HFFc6 (cell line): ENCODE results near the gene PRRX2. TPM values are rescaled to one million over a fixed set of nuclear protein-coding genes. Genes with fewer than 3 reads are reported as not detected.
"Not testable (repeated sequence)": the region's sequence is repeated elsewhere in the genome, so short reads cannot be mapped to it uniquely, and the experiment has no call there.

ENCODE experiments used
- DNase-seq: peaks from one replicate; pipeline ENCODE4 v3.0.0-alpha.2; 2018
- H3K27ac Mint-ChIP-seq: 2 replicates; pipeline ENCODE4 v1.8.0; 2020; ENCODE audit warnings: mild to moderate bottlenecking, mixed read lengths
- H3K27me3 Mint-ChIP-seq: 2 replicates; pipeline ENCODE4 v1.8.0; 2021; ENCODE audit warnings: mild to moderate bottlenecking, moderate library complexity, mixed read lengths; ENCODE audit not compliant: insufficient read depth
- H3K36me3 Mint-ChIP-seq: 2 replicates; pipeline ENCODE4 v1.8.0; 2021; ENCODE audit warnings: low read depth, mixed read lengths
- H3K4me1 Mint-ChIP-seq: 2 replicates; pipeline ENCODE4 v1.8.0; 2020; ENCODE audit warnings: low read depth, mixed read lengths
- H3K4me3 Mint-ChIP-seq: 2 replicates; pipeline ENCODE4 v1.8.0; 2020; ENCODE audit warnings: mild to moderate bottlenecking, moderate library complexity, mixed read lengths
- H3K9me3 Mint-ChIP-seq: 2 replicates; pipeline ENCODE4 v1.8.0; 2020; ENCODE audit warnings: mild to moderate bottlenecking, mixed read lengths
- CTCF ChIP-seq: fragments of 200-600 bp; sonication (generic); IDR thresholded peaks from 2 replicates; pipeline ENCODE4 v1.5.0; 2021; ENCODE audit warnings: antibody characterized with exemption, mild to moderate bottlenecking
- total RNA-seq, 6 experiments: library from RNA; stranded (reverse); fragmentation: NEBNext Ultra II Directional; extraction: Animal tissue kit (Norgen Biotek cat#: 25700); gene quantifications; 2 replicates in 1 of 6; 3 replicates in 5 of 6; pipeline ENCODE4 v1.2.3, GENCODE V29; 2021

Gene PRRX2
- total RNA-seq, 6 experiments from 2014 or later: 34.0 to 113 (median 102) TPM

- DNase-seq: no peak
- Mint-ChIP-seq H3K9me3 (no peaks in the 10 kb centered on the region), H3K27me3 (peaks cover 6% of the 10 kb centered on the region), H3K4me3 (no peak overlapping the region), H3K36me3 (peaks cover 28% of the 10 kb centered on the region), H3K27ac (no peak overlapping the region; the same call in none of the 2 replicates), H3K4me1 (peaks cover 49% of the 10 kb centered on the region)
- no peak for TF ChIP-seq CTCF
Observed at GRCh38 chr9:129633207-129633606, 32.2 kb upstream of the PRRX2 start.

GRCh38 chr9:129633848-129634247, 31.6 kb upstream of the PRRX2 start:
- Mint-ChIP-seq H3K9me3 (no peaks in the 10 kb centered on the region), H3K4me1 (peaks cover 43% of the 10 kb centered on the region), H3K27ac (no peak overlapping the region), H3K4me3 (no peak overlapping the region), H3K36me3 (peaks cover 31% of the 10 kb centered on the region), H3K27me3 (peaks cover 6% of the 10 kb centered on the region)
- no peak for DNase-seq
- no peak for TF ChIP-seq CTCF

GRCh38 chr9:129635099-129636065, 30.1 kb upstream of the PRRX2 start:
- Mint-ChIP-seq H3K4me1 (peaks cover 38% of the 10 kb centered on the region), H3K27ac (peak overlapping the region; percentile 29; the same call in 1 of the 2 replicates), H3K27me3 (peaks cover 6% of the 10 kb centered on the region), H3K4me3 (no peak overlapping the region), H3K9me3 (no peaks in the 10 kb centered on the region), H3K36me3 (peaks cover 31% of the 10 kb centered on the region)
- DNase-seq: no peak
- no peak for TF ChIP-seq CTCF

- not testable (repeated sequence) for H3K27me3 Mint-ChIP-seq
Observed at GRCh38 chr9:129636343-129636742, 29.1 kb upstream of the PRRX2 start.

GRCh38 chr9:129637102-129637501, 28.3 kb upstream of the PRRX2 start:
- Mint-ChIP-seq H3K4me3 (no peak overlapping the region), H3K27me3 (peaks cover 6% of the 10 kb centered on the region), H3K4me1 (peaks cover 31% of the 10 kb centered on the region), H3K27ac (no peak overlapping the region), H3K36me3 (peaks cover 30% of the 10 kb centered on the region), H3K9me3 (no peaks in the 10 kb centered on the region)
- TF ChIP-seq CTCF: no peak
- DNase-seq: no peak

More at GRCh38 chr9:129636343-129636742, 29.1 kb upstream of the PRRX2 start:
- not testable (repeated sequence) for DNase-seq, H3K9me3 Mint-ChIP-seq, H3K27ac Mint-ChIP-seq, H3K4me3 Mint-ChIP-seq
- H3K4me1 Mint-ChIP-seq: peaks cover 38% of the 10 kb centered on the region
- peaks cover 33% of the 10 kb centered on the region for H3K36me3 Mint-ChIP-seq
